HPDE6-E6E7 (cell line): ENCODE results near the gene STRA8.

Experiments
- DNase-seq: peaks from one replicate; pipeline ENCODE4 v3.0.0; 2011; ENCODE audit warnings: missing footprints; ENCODE audit errors: extremely low spot score

Gene STRA8

GRCh38 chr7:135233570-135233969 is at the start of gene STRA8:
Gene STRA8 (plus strand): TSS chr7:135233838. CDS start chr7:135240525, 6,687 bp downstream.
- no peak for DNase-seq

GRCh38 chr7:135184254-135184841 is 49.3 kb upstream of the STRA8 start:
- DNase-seq: no peak

- DNase-seq: no peak
These were observed 48.0 kb upstream of the STRA8 start for GRCh38 chr7:135185471-135186260.

GRCh38 chr7:135186261-135186540 is 47.4 kb upstream of the STRA8 start:
- DNase-seq: no peak

DNA sequence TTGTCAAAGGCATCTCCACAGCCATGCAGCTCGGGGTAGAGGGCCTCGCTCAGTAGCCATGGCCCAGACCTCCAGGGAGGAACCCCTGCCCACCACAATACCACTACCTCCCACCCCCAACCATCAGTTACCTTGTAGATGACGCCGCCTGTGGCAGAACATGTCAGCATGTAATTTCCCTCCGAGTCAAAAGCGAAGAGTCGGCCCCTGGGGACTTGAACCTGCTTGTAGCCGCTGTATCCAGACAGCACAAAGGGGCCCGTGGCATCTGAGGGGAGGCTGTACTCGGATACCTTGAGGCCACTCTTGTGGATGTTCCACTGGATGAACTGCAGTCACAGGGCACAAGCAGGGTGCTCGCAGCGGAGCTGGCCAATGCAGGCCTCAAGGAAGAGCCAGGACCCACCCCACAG is 46.8 kb upstream of the STRA8 start:
- no peak for DNase-seq

GRCh38 chr7:135188298-135188984 is 45.2 kb upstream of the STRA8 start:
- peak; percentile 69 for DNase-seq

DNA sequence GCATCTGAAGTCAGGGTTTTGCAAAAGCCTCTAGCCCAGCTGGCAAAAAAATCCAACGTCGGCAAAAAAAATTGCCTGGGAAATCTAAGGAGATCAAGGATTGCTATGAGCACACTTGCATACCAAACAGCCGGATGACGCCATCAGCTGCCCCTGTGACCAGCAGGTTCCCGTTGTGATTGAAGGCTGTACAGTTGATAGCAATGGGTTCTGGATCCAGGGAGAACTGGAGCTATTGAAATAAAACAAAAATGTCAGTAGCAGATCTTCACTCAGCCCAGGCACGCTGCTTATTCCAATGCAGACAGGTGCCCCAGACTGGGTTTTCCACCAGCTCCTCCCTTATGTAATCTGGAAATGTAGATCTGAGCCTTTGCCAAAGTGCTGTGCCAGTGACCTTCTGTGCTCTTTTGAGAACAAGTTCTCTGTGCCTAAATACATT is 44.4 kb upstream of the STRA8 start:
- DNase-seq: no peak

GRCh38 chr7:135189961-135190360 is 43.7 kb upstream of the STRA8 start:
- no peak for DNase-seq

DNA sequence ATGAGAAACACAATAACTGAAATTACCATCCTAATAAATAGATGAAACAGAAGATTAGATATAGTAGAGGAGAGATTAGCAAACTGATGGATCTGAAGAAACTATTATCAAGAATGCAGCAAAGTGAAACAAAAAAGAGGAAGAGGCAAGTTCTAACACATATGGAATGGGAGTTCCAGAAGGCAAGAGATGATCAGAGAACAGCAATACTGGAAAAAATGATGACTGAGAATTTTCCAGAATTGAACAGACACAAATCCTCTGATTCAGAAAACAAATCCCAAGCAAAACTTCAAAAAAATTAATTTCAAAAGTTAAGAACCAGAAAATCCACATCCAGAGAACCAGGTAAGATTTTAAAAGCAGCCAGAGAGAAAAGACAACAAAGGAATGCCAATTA is 42.9 kb upstream of the STRA8 start:
- no peak for DNase-seq

GRCh38 chr7:135192914-135193536 is 40.6 kb upstream of the STRA8 start:
- peak; percentile 48 for DNase-seq

GRCh38 chr7:135193615-135194081 is 40.0 kb upstream of the STRA8 start:
- DNase-seq: peak; percentile 69

DNA sequence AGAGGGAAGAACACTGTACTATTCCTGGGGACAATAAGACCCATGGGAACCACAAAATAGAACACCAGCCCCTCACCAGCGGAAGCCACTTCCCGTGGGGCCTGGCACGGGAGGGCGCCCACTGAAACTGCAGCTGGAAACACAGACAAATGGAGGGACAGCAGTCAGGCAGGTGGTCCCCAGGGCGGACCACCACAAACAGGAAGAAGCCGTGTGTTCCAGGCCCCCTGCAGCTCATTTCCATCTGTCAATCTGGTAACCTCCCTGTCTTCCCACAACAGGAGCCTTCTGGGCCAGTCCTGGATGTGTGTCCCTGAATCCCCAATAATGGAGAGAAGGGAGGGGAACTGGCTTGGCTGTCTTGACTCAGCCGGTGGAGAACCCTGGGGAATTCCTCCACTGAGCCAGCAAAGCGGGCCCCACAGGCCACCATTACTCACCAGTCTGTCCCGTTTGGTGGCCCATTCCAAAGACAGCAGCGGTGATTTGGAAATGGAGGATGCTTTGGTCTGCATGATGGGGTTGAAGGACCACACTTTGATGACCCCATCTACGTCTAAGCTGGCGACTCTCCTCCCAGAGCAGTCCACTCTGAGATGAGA is 39.0 kb upstream of the STRA8 start:
- DNase-seq: no peak

DNA sequence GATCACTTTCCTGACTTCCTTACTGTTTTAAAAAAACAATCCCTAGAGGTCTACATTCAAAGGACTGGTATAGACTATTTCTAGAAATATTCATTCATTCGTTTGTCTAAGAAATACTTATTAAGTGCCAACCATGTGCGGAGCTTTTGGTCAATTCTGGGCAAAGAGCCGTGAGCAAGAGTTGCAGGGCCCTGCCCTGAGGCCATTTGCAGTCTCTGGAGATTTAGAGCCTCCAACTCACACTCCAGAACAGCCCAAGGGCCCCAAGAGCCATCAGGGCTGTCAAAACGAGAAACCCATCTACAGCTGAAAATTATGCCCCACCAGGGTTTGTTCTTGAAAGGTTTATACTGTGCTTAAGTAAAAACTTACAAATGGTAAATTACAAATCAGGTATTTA is 38.5 kb upstream of the STRA8 start:
- no peak for DNase-seq

DNA sequence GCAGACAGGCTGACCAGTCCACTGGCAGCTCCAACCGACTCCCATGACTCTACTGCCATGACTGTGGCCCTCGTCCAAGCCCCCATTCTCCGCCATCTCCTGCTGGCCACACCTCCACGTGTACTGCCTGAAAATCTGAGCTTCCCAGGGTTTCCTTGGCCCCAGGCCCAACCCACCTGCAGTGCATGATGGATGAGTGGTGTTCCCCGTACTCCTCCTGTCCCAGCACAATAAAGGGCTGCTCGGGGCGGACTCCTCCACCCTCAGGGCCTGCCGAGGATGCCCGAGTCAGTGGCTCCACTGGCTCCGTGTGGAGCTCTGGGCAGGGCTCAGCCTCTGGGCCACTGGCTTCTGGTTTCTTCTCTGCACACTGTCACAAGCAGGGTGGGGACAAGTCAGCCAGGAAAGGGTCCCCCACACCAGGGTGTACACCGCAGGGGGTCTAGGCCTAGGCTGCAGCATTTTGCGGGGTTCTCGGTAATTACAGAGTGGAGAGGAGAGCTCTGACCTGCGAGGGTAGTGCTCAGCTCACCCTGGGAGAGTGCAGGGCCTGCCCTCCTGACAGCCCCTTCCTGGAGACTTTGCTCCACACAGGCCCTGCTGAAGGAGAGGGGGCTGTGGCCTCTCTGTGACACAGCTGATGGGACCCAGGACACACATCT is 37.5 kb upstream of the STRA8 start:
- DNase-seq: no peak

- DNase-seq: no peak
These were observed 36.3 kb upstream of the STRA8 start for GRCh38 chr7:135197343-135197742.

GRCh38 chr7:135197906-135198655 is 35.6 kb upstream of the STRA8 start:
- no peak for DNase-seq

GRCh38 chr7:135199439-135199838 is 34.2 kb upstream of the STRA8 start:
- no peak for DNase-seq

DNA sequence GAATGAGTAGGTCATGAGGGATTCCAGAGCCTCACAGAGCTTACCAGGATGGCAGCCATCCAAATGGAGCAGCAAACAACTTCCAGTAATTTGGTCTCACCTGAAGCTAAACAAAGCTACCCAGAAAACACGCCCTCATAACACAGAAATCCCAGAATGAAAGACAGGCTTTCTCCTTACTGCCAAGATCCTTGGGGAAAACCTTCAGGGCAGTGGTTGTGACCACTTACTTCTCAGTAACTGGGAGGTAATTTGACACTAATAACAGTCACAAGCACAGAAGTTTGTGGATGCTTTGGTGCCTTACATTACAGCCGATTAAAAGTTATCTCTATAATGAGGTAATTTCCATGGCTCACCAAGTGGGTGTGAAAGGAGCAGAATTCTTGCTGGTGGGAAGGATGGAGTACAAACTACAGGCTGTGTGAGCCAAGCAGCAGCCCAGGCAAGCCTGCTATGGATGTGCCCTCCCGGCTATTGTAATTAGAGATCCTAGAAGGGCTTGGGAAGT is 32.8 kb upstream of the STRA8 start:
- DNase-seq: no peak

GRCh38 chr7:135201350-135201749 is 32.3 kb upstream of the STRA8 start:
- DNase-seq: no peak

GRCh38 chr7:135204341-135204749 is 29.3 kb upstream of the STRA8 start:
- no peak for DNase-seq

DNA sequence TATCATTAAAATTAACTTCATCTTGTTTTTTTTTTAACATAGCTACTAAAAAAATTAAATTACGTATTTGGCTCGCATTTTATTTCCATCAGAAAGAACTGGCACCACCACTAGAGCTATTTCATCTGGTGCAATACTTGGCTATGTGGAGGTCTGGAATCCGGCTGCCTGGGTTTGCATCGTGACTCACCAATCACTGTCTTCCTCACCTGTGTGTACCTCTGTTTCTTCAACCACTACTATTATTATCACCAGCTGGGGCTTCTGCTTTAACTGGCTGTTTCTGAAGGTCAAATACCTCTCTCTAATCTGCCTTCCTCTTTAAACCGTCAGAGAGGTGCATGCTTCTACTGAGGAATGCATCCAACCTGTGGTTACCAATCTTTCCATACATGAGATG is 28.8 kb upstream of the STRA8 start:
- peak; percentile 63 for DNase-seq
